Vagina (tissue), 2 donors: Measurements from ENCODE around the gene SCN8A. TPM values are rescaled to one million over a fixed set of nuclear protein-coding genes. Genes with fewer than 3 reads are reported as not detected.

ENCODE experiments used
- DNase-seq, 2 donors: peaks; one replicate each; pipeline ENCODE4 v3.0.0-alpha.2; 2017; ENCODE audit errors: extremely low spot score in 2 of 2
- H3K27ac ChIP-seq: fragments of 200-600 bp; sonication (generic); one replicate; pipeline ENCODE4 v1.5.1; 2019
- H3K27me3 ChIP-seq: fragments of 200-600 bp; sonication (generic); one replicate; pipeline ENCODE4 v1.5.1; 2019
- H3K36me3 ChIP-seq, 2 donors: fragments of 200-600 bp; sonication (generic); one replicate each; pipeline ENCODE4 v1.5.1; 2017 to 2019
- H3K4me1 ChIP-seq: fragments of 200-600 bp; sonication (generic); one replicate; pipeline ENCODE4 v1.5.1; 2019
- H3K4me3 ChIP-seq, 2 donors: fragments of 200-600 bp; sonication (generic); 1 replicate in 1 of 2; 2 replicates in 1 of 2; pipeline ENCODE4 v1.5.1; 2016 to 2019
- H3K9me3 ChIP-seq: fragments of 200-600 bp; sonication (generic); one replicate; pipeline ENCODE4 v1.5.1; 2019
- CTCF ChIP-seq, 3 experiments: fragments of 450-650 bp in 2 of 3; fragments of 200-600 bp in 1 of 3; sonication (generic) in 1 of 3; IDR thresholded peaks; one replicate each; pipeline ENCODE4 v1.5.1; 2017 to 2019; ENCODE audit warnings: antibody characterized with exemption in 3 of 3, mild to moderate bottlenecking in 2 of 3, moderate library complexity in 2 of 3
- POLR2A ChIP-seq, 2 donors: fragments of 450-650 bp; IDR thresholded peaks; one replicate each; pipeline ENCODE4 v1.6.1; 2017; ENCODE audit warnings: antibody characterized with exemption in 2 of 2, mild to moderate bottlenecking in 2 of 2, moderate library complexity in 2 of 2
- POLR2AphosphoS5 ChIP-seq, 2 donors: sonication (generic); formaldehyde crosslinking; IDR thresholded peaks; one replicate each; pipeline ENCODE4 v1.9.0; 2017; ENCODE audit warnings: antibody characterized with exemption in 2 of 2, mild to moderate bottlenecking in 2 of 2, low read depth in 1 of 2; ENCODE audit not compliant: insufficient read depth in 1 of 2
- intact Hi-C: fragments of 100-400 bp; cut with DNase I; formaldehyde crosslinking; loops from one replicate; pipeline ENCODE4 v1.15.1; 2023
- total RNA-seq: library from RNA; depleted of rRNA; stranded (reverse); fragments of >200 nt; gene quantifications from one replicate; pipeline ENCODE4 v1.2.3, GENCODE V29; 2016

Gene SCN8A
- total RNA-seq, 1 donor from 2014 or later, result 3.7 TPM

GRCh38 chr12:51760231-51760630 is 169.2 kb downstream of the SCN8A start:
- intact Hi-C loops, result no loop called here
- H3K4me3 ChIP-seq, result no peak overlapping the region
- no peaks in the 10 kb centered on the region for H3K9me3 ChIP-seq
- no peak for DNase-seq
- H3K4me1 ChIP-seq, result no peaks in the 10 kb centered on the region
- TF ChIP-seq CTCF (IDR thresholded peaks at IDR 0.05) (no peak), POLR2AphosphoS5 (IDR thresholded peaks at IDR 0.05; ENCODE audit: insufficient read depth in 1 of 2, low read depth in 1 of 2) (no peak), POLR2A (IDR thresholded peaks at IDR 0.05) (no peak)
- no peak overlapping the region for H3K27ac ChIP-seq
- H3K36me3 ChIP-seq, result no peaks in the 10 kb centered on the region
- no peaks in the 10 kb centered on the region for H3K27me3 ChIP-seq

GRCh38 chr12:51763743-51764142 is 172.7 kb downstream of the SCN8A start:
- H3K27ac ChIP-seq, result no peak overlapping the region
- H3K4me1 ChIP-seq, result no peaks in the 10 kb centered on the region
- TF ChIP-seq CTCF (IDR thresholded peaks at IDR 0.05) (no peak), POLR2AphosphoS5 (IDR thresholded peaks at IDR 0.05; ENCODE audit: insufficient read depth in 1 of 2, low read depth in 1 of 2) (no peak), POLR2A (IDR thresholded peaks at IDR 0.05) (no peak)
- intact Hi-C loops, result no loop called here
- no peak for DNase-seq
- no peaks in the 10 kb centered on the region for H3K9me3 ChIP-seq
- H3K27me3 ChIP-seq, result no peaks in the 10 kb centered on the region
- H3K4me3 ChIP-seq, result no peak overlapping the region
- no peaks in the 10 kb centered on the region for H3K36me3 ChIP-seq

- no peaks in the 10 kb centered on the region for H3K36me3 ChIP-seq
- intact Hi-C loops, result no loop called here
- DNase-seq, result no peak
- no peaks in the 10 kb centered on the region for H3K4me1 ChIP-seq
- TF ChIP-seq POLR2AphosphoS5 (IDR thresholded peaks at IDR 0.05; ENCODE audit: insufficient read depth in 1 of 2, low read depth in 1 of 2) (no peak), POLR2A (IDR thresholded peaks at IDR 0.05) (no peak), CTCF (IDR thresholded peaks at IDR 0.05) (no peak)
- H3K9me3 ChIP-seq, result no peaks in the 10 kb centered on the region
- H3K27me3 ChIP-seq, result no peaks in the 10 kb centered on the region
- no peak overlapping the region for H3K4me3 ChIP-seq
- H3K27ac ChIP-seq, result no peak overlapping the region
Observed at GRCh38 chr12:51766067-51766676, 175.1 kb downstream of the SCN8A start.

- Histone ChIP-seq H3K9me3 (no peaks in the 10 kb centered on the region), H3K4me3 (no peak overlapping the region), H3K4me1 (no peaks in the 10 kb centered on the region), H3K36me3 (no peaks in the 10 kb centered on the region), H3K27ac (no peak overlapping the region), H3K27me3 (no peaks in the 10 kb centered on the region)
- intact Hi-C loops, result no loop called here
- no peak for DNase-seq
- TF ChIP-seq POLR2AphosphoS5 (IDR thresholded peaks at IDR 0.05; ENCODE audit: insufficient read depth in 1 of 2, low read depth in 1 of 2), result no peak
- no peak for TF ChIP-seq CTCF (IDR thresholded peaks at IDR 0.05)
- TF ChIP-seq POLR2A (IDR thresholded peaks at IDR 0.05), result no peak
Observed at GRCh38 chr12:51771008-51771407, 180.0 kb downstream of the SCN8A start.

- Histone ChIP-seq H3K27ac (no peak overlapping the region), H3K36me3 (no peaks in the 10 kb centered on the region), H3K9me3 (no peaks in the 10 kb centered on the region), H3K4me1 (no peaks in the 10 kb centered on the region), H3K27me3 (no peaks in the 10 kb centered on the region), H3K4me3 (no peak overlapping the region)
- intact Hi-C loops, result no loop called here
- DNase-seq, result no peak
- no peak for TF ChIP-seq CTCF (IDR thresholded peaks at IDR 0.05)
- no peak for TF ChIP-seq POLR2AphosphoS5 (IDR thresholded peaks at IDR 0.05; ENCODE audit: insufficient read depth in 1 of 2, low read depth in 1 of 2)
- TF ChIP-seq POLR2A (IDR thresholded peaks at IDR 0.05), result no peak
Observed at GRCh38 chr12:51773145-51773869, 182.3 kb downstream of the SCN8A start.
